Vagina (tissue), 2 donors: ENCODE data around the gene ZNF784.

ENCODE experiments used
- POLR2A ChIP-seq, 2 donors: fragments of 450-650 bp; IDR thresholded peaks; one replicate each; pipeline ENCODE4 v1.6.1; 2017; ENCODE audit warnings: antibody characterized with exemption in 2 of 2, mild to moderate bottlenecking in 2 of 2, moderate library complexity in 2 of 2
- POLR2AphosphoS5 ChIP-seq, 2 donors: sonication (generic); formaldehyde crosslinking; IDR thresholded peaks; one replicate each; pipeline ENCODE4 v1.9.0; 2017; ENCODE audit warnings: antibody characterized with exemption in 2 of 2, mild to moderate bottlenecking in 2 of 2, low read depth in 1 of 2; ENCODE audit not compliant: insufficient read depth in 1 of 2
- TF ChIP-seq, protein P1 (sequence below), 3 experiments: fragments of 450-650 bp in 2 of 3; fragments of 200-600 bp in 1 of 3; sonication (generic) in 1 of 3; IDR thresholded peaks; one replicate each; pipeline ENCODE4 v1.5.1; 2017 to 2019; ENCODE audit warnings: antibody characterized with exemption in 3 of 3, mild to moderate bottlenecking in 2 of 3, moderate library complexity in 2 of 3

DNA sequence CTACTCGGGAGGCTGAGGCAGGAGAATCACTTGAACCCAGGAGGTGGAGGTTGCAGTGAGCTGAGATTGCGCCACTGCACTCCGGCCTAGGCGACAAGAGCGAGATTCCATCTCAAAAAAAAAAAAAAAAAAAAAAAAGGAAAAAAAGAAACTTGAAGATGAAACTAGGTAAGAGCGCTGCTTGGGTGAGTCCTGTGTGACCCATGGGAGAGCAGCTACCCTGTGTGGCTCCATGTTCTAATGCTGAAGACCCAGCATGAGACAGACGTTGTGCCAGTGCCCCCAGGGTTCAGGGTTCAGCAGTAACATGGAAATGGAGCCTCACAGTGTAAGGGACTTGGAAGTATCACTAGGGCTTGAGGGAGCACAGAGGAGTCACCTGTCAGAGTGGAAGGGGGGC, 5.9 kb downstream of the ZNF784 start:
- TF ChIP-seq, protein P1, sequence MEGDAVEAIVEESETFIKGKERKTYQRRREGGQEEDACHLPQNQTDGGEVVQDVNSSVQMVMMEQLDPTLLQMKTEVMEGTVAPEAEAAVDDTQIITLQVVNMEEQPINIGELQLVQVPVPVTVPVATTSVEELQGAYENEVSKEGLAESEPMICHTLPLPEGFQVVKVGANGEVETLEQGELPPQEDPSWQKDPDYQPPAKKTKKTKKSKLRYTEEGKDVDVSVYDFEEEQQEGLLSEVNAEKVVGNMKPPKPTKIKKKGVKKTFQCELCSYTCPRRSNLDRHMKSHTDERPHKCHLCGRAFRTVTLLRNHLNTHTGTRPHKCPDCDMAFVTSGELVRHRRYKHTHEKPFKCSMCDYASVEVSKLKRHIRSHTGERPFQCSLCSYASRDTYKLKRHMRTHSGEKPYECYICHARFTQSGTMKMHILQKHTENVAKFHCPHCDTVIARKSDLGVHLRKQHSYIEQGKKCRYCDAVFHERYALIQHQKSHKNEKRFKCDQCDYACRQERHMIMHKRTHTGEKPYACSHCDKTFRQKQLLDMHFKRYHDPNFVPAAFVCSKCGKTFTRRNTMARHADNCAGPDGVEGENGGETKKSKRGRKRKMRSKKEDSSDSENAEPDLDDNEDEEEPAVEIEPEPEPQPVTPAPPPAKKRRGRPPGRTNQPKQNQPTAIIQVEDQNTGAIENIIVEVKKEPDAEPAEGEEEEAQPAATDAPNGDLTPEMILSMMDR (IDR thresholded peaks at IDR 0.05), result no peak
- TF ChIP-seq POLR2A (IDR thresholded peaks at IDR 0.05), result no peak
- TF ChIP-seq POLR2AphosphoS5 (IDR thresholded peaks at IDR 0.05; ENCODE audit: insufficient read depth in 1 of 2, low read depth in 1 of 2), result no peak
